HepG2 (cell line): ENCODE results near the gene CNNM3. TPM values are rescaled to one million over a fixed set of nuclear protein-coding genes. Genes with fewer than 3 reads are reported as not detected.

Source experiments
- ATAC-seq: fragments of 200-7000 bp; cut with Tn5 transposase; 3 replicates; pipeline ENCODE4 v1.9.1; 2020; ENCODE audit warnings: mild to moderate bottlenecking, moderate library complexity
- BruUV-seq: library from RNA; stranded (reverse); fragments of 400-500 nt; replicated peaks from 2 replicates; lab custom pipeline; 2021; lab: Mats Ljungman, UMichigan
- CTCF ChIA-PET: fragments of 300-600 bp; formaldehyde crosslinking; extraction: SDS; loops from one replicate; lab custom pipeline; 2021; ENCODE audit warnings: low total read pairs, inconsistent platforms, low intra/inter-chr PET ratio; lab: Yijun Ruan, JAX
- POLR2A ChIA-PET: fragments of 350-600 bp; sonication (Branson Sonifier 250); formaldehyde crosslinking; loops from one replicate; lab custom pipeline; 2020; ENCODE audit warnings: antibody characterized with exemption, inconsistent platforms; lab: Yijun Ruan, JAX
- DNase-seq: peaks from one replicate; pipeline ENCODE4 v3.0.0-alpha.2; 2015; ENCODE audit warnings: low spot score
- FAIRE-seq: peaks from 3 replicates; lab custom pipeline; 2011; peaks lifted over from hg19 to GRCh38; lab: Jason Lieb, UNC
- H2AFZ ChIP-seq: one replicate; pipeline ENCODE4 v1.6.1; 2011; ENCODE audit warnings: low read length, inconsistent platforms
- H3K27ac ChIP-seq: fragments of 300-600 bp; 3 replicates; pipeline ENCODE4 v1.8.0; 2011; ENCODE audit warnings: mixed run types, mild to moderate bottlenecking, mixed read lengths, low read length, inconsistent platforms; ENCODE audit not compliant: insufficient read depth; ENCODE audit errors: extremely low read length
- H3K27me3 ChIP-seq, 2 experiments: fragments of 200-600 bp in 1 of 2; 2 replicates in 1 of 2; 3 replicates in 1 of 2; pipeline versions ENCODE4 v1.6.0 to v1.8.0; 2011; ENCODE audit warnings: low read length in 2 of 2, mild to moderate bottlenecking in 2 of 2, moderate library complexity in 2 of 2, inconsistent platforms in 1 of 2; ENCODE audit not compliant: insufficient read depth in 2 of 2, control insufficient read depth in 1 of 2
- H3K36me3 ChIP-seq, 2 experiments: fragments of 200-600 bp in 1 of 2; replicated peaks in 1 of 2; 2 replicates in 1 of 2; 3 replicates in 1 of 2; pipeline versions ENCODE4 v1.5.1 to v1.8.0; 2011; ENCODE audit warnings: low read length in 2 of 2, inconsistent platforms in 1 of 2; ENCODE audit not compliant: insufficient read depth in 2 of 2, control insufficient read depth in 1 of 2
- H3K4me1 ChIP-seq: 2 replicates; pipeline ENCODE4 v1.5.1; 2012; ENCODE audit warnings: low read length, inconsistent platforms; ENCODE audit not compliant: insufficient read depth
- H3K4me2 ChIP-seq: 2 replicates; pipeline ENCODE4 v1.6.0; 2011; ENCODE audit warnings: low read depth, low read length, inconsistent platforms
- H3K4me3 ChIP-seq, 3 experiments: fragments of 200-600 bp in 1 of 3; sonication (generic), shearing (Covaris generic) in 1 of 3; replicated peaks in 1 of 3; 2 replicates each; pipeline ENCODE4 v1.5.1; 2011 to 2016; ENCODE audit warnings: low read length in 3 of 3, inconsistent platforms in 2 of 3, low read depth in 2 of 3, mild to moderate bottlenecking in 2 of 3, control low read depth in 1 of 3, mixed read lengths in 1 of 3; ENCODE audit not compliant: insufficient read depth in 1 of 3
- H3K79me2 ChIP-seq: one replicate; pipeline ENCODE4 v1.6.1; 2011; ENCODE audit warnings: low read length, inconsistent platforms; ENCODE audit not compliant: insufficient read depth
- H3K9ac ChIP-seq: 2 replicates; pipeline ENCODE4 v1.6.0; 2011; ENCODE audit warnings: mild to moderate bottlenecking, low read depth, low read length, inconsistent platforms; ENCODE audit not compliant: insufficient read depth
- H3K9me3 ChIP-seq: 2 replicates; pipeline ENCODE4 v1.5.1; 2012; ENCODE audit warnings: mild to moderate bottlenecking, low read length
- H4K20me1 ChIP-seq: 2 replicates; pipeline ENCODE4 v1.6.0; 2011; ENCODE audit warnings: inconsistent platforms, mild to moderate bottlenecking, low read length, moderate library complexity; ENCODE audit not compliant: insufficient read depth
- AHR ChIP-seq: IDR thresholded peaks from 2 replicates; pipeline ENCODE4 v1.6.1; 2018; ENCODE audit warnings: missing genetic modification reagents, missing compliant biosample characterization
- BCL6 ChIP-seq: IDR thresholded peaks from 2 replicates; pipeline ENCODE4 v1.6.1; 2016; ENCODE audit warnings: missing genetic modification reagents, missing compliant biosample characterization
- FOXA1 ChIP-seq, 2 experiments: fragments of 450-650 bp in 1 of 2; sonication (generic) in 1 of 2; formaldehyde crosslinking in 1 of 2; IDR thresholded peaks; 2 replicates each; pipeline versions ENCODE4 v1.4.0 to v1.6.1; 2016 to 2020; ENCODE audit warnings: missing genetic modification reagents in 1 of 2
- MIER3 ChIP-seq: IDR thresholded peaks from 2 replicates; pipeline ENCODE4 v1.6.1; 2016; ENCODE audit warnings: missing compliant biosample characterization, borderline replicate concordance
- MYC ChIP-seq: sonication (generic); formaldehyde crosslinking; IDR thresholded peaks from 2 replicates; pipeline ENCODE4 v1.9.0; 2021; ENCODE audit warnings: missing genetic modification reagents, borderline replicate concordance
- NR1H2 ChIP-seq: sonication (generic); formaldehyde crosslinking; IDR thresholded peaks from 2 replicates; pipeline ENCODE4 v1.8.1; 2022; ENCODE audit warnings: low read depth, missing genetic modification reagents, borderline replicate concordance
- RELA ChIP-seq: sonication (generic); formaldehyde crosslinking; IDR thresholded peaks from 2 replicates; pipeline ENCODE4 v1.4.0; 2020; ENCODE audit warnings: missing genetic modification reagents
- SMAD3 ChIP-seq: sonication (generic); formaldehyde crosslinking; IDR thresholded peaks from 2 replicates; pipeline ENCODE4 v1.4.0; 2020; ENCODE audit warnings: missing genetic modification reagents
- XRCC5 ChIP-seq: fragments of 200-400 bp; formaldehyde crosslinking; optimal IDR thresholded peaks from 2 replicates; pipeline ENCODE3; 2017; ENCODE audit warnings: mild to moderate bottlenecking, low read length
- ZBTB38 ChIP-seq: sonication (generic); formaldehyde crosslinking; IDR thresholded peaks from 2 replicates; pipeline ENCODE4 v1.5.1; 2020; ENCODE audit warnings: mild to moderate bottlenecking, missing genetic modification reagents
- ZNF263 ChIP-seq: sonication (generic); formaldehyde crosslinking; IDR thresholded peaks from 2 replicates; pipeline ENCODE4 v1.4.0; 2020; ENCODE audit warnings: missing genetic modification reagents
- ZNF30 ChIP-seq: sonication (generic); formaldehyde crosslinking; IDR thresholded peaks from 2 replicates; pipeline ENCODE4 v1.5.0; 2020; ENCODE audit warnings: mild to moderate bottlenecking, missing genetic modification reagents
- ZNF343 ChIP-seq: sonication (generic); formaldehyde crosslinking; IDR thresholded peaks from 2 replicates; pipeline ENCODE4 v1.4.0; 2020; ENCODE audit warnings: mild to moderate bottlenecking, missing genetic modification reagents
- ZNF451 ChIP-seq: sonication (generic); formaldehyde crosslinking; IDR thresholded peaks from 2 replicates; pipeline ENCODE4 v1.5.0; 2020; ENCODE audit warnings: mild to moderate bottlenecking, missing genetic modification reagents
- ZSCAN20 ChIP-seq: sonication (generic); formaldehyde crosslinking; IDR thresholded peaks from 2 replicates; pipeline ENCODE4 v1.4.0; 2020; ENCODE audit warnings: missing genetic modification reagents, mild to moderate bottlenecking, borderline replicate concordance
- ZSCAN21 ChIP-seq: sonication (generic); formaldehyde crosslinking; IDR thresholded peaks from 2 replicates; pipeline ENCODE4 v1.8.0; 2022; ENCODE audit warnings: mild to moderate bottlenecking, missing genetic modification reagents, moderate library complexity, borderline replicate concordance
- WGBS: methylation state at CpG from one replicate; pipeline ENCODE4 v1.1.6; 2017; ENCODE audit warnings: low lambda C conversion rate; 5-methylcytosine and 5-hydroxymethylcytosine counted together
- in situ Hi-C: cut with HindIII; loops from 2 replicates; pipeline ENCODE4 v1.10.0; 2017; ENCODE audit warnings: low pct_unique_long_range_greater_than_20kb; ENCODE audit not compliant: extremely low pct_ligation_motif_present
- intact Hi-C: fragments of 100-400 bp; cut with micrococcal nuclease; formaldehyde crosslinking; loops from one replicate; pipeline ENCODE4 v1.10.0; 2022; ENCODE audit not compliant: unreplicated experiment
- polyA plus RNA-seq, 8 experiments: library from polyadenylated mRNA; depleted of rRNA in 3 of 8; stranded (reverse) in 7 of 8; unstranded in 1 of 8; fragments of >200 nt; fragmentation: Illumina TruSeq in 4 of 8; extraction: Trizol in 4 of 8; gene quantifications; 2 replicates each; pipeline versions ENCODE4 v1.2.1 to v1.2.3, GENCODE V29; 2011 to 2016; ENCODE audit warnings: low read depth in 4 of 8, missing spikeins in 1 of 8, mixed read lengths in 1 of 8; ENCODE audit not compliant: insufficient read depth in 1 of 8
- total RNA-seq, 5 experiments: library from RNA; depleted of rRNA; stranded (reverse); fragments of >200 nt; fragmentation: Illumina TruSeq; extraction: Trizol; gene quantifications; 2 replicates each; pipeline ENCODE4 v1.2.3, GENCODE V29; 2016; ENCODE audit warnings: low read depth in 1 of 5
- TF ChIP-seq, protein P1 (sequence below): sonication (generic); formaldehyde crosslinking; IDR thresholded peaks from 2 replicates; pipeline ENCODE4 v1.4.0; 2020; ENCODE audit warnings: missing genetic modification reagents
- TF ChIP-seq, protein P2 (sequence below): sonication (generic); formaldehyde crosslinking; IDR thresholded peaks from 2 replicates; pipeline ENCODE4 v1.4.0; 2020; ENCODE audit warnings: mild to moderate bottlenecking, missing genetic modification reagents
- TF ChIP-seq, protein P3 (sequence below): sonication (generic); formaldehyde crosslinking; conservative IDR thresholded peaks from 2 replicates; pipeline ENCODE4 v1.8.0; 2022; ENCODE audit warnings: low read depth, missing genetic modification reagents

Gene CNNM3
- total and polyA plus RNA-seq, 2 of the 13 experiments (the other 11 are each of a cell fraction or from before 2014, with no cell fraction given): 21.2 to 27.9 TPM

DNA sequence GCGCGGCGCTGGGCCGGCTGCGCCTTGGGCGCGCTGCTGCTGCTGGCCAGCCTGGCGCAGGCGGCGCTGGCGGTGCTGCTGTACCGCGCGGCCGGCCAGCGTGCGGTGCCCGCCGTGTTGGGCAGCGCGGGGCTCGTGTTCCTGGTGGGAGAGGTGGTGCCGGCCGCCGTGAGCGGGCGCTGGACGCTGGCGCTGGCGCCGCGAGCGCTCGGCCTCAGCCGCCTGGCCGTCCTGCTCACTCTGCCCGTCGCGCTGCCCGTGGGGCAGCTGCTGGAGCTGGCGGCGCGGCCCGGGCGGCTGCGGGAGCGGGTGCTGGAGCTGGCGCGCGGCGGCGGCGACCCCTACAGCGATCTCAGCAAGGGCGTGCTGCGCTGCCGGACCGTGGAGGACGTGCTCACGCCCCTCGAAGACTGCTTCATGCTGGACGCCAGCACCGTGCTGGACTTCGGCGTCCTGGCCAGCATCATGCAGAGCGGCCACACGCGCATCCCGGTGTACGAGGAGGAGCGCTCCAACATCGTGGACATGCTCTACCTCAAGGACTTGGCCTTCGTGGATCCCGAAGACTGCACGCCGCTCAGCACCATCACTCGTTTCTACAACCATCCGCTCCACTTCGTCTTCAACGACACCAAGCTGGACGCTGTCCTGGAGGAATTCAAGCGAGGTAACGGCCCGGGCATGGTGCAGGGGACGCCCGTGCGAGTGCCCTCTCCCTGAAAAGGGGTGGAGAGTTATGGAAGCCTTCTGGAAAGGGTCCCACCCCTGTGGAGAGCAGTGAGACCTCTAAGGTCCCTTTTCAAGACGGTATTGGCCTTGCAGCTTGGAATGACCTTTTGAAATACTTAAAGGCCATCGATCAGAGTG, 1.0 kb downstream of the CNNM3 start:
- peaks cover 70% of the 10 kb centered on the region for H3K4me1 ChIP-seq
- peak overlapping the region; percentile 67 to 91 (median 87) for H3K4me3 ChIP-seq
- H3K79me2 ChIP-seq: peaks cover 59% of the 10 kb centered on the region
- ChIA-PET POLR2A (interaction anchor here (0.8 to 7.4 kb wide), 20 partner anchors 11 to 280 kb away, joined by 3 to 99 read pairs (median 4); partner anchors contain the start of genes ANKRD39, CNNM4 and SEMA4C), CTCF (no interaction called here)
- intact Hi-C loops (loop anchor here (5.0 kb wide), 3 partner anchors 55 to 215 kb away; partner anchors contain the start of genes CNNM4 and KANSL3), in situ Hi-C loops (no loop called here)
- ATAC-seq (peak; percentile 12), DNase-seq (peak; percentile 16), FAIRE-seq (no peak)
- peaks cover 3 to 17% of the 10 kb centered on the region in 2 experiments; a peak in 4 of 5 replicates for H3K36me3 ChIP-seq
- under 1% methylated on average over 48 of the region's 89 CpGs for WGBS
- no peak overlapping the region for H2AFZ ChIP-seq
- no peaks in the 10 kb centered on the region; a peak in 1 of 5 replicates for H3K27me3 ChIP-seq
- peak overlapping the region; percentile 100 for H3K4me2 ChIP-seq
- H4K20me1 ChIP-seq: peaks cover 43% of the 10 kb centered on the region
- H3K27ac ChIP-seq: peak overlapping the region; percentile 83
- peak overlapping the region; percentile 87 for H3K9ac ChIP-seq
- BruUV-seq: no TSS peak
- H3K9me3 ChIP-seq: no peaks in the 10 kb centered on the region
- TF ChIP-seq BCL6 (CRISPR knock-in tag) (0 out of 2 replicates have a peak, but pooled peaks have one; percentile 15), ZSCAN21 (CRISPR knock-in tag) (peak; percentile 47; the same call in 1 of the 2 replicates), MYC (CRISPR knock-in tag) (no peak; the same call in 1 of the 2 replicates), ZNF263 (CRISPR knock-in tag) (peak; percentile 62), ZNF30 (CRISPR knock-in tag) (no peak), RELA (CRISPR knock-in tag) (peak; percentile 61; the same call in 1 of the 2 replicates), ZBTB38 (CRISPR knock-in tag) (peak; percentile 60; the same call in 1 of the 2 replicates), ZSCAN20 (CRISPR knock-in tag) (no peak), FOXA1 (IDR thresholded peaks at IDR 0.05) (no peak), FOXA1 (CRISPR knock-in tag; IDR thresholded peaks at IDR 0.05) (0 out of 2 replicates have a peak, but pooled peaks have one; percentile 11), XRCC5 (no peak), ZNF343 (CRISPR knock-in tag) (peak; percentile 51; the same call in 1 of the 2 replicates), ZNF451 (CRISPR knock-in tag) (0 out of 2 replicates have a peak, but pooled peaks have one; percentile 79), NR1H2 (CRISPR knock-in tag) (no peak), AHR (CRISPR knock-in tag) (peak; percentile 70; the same call in 1 of the 2 replicates), SMAD3 (CRISPR knock-in tag) (no peak), MIER3 (CRISPR knock-in tag) (0 out of 2 replicates have a peak, but pooled peaks have one; percentile 19)
- TF ChIP-seq, protein P1, sequence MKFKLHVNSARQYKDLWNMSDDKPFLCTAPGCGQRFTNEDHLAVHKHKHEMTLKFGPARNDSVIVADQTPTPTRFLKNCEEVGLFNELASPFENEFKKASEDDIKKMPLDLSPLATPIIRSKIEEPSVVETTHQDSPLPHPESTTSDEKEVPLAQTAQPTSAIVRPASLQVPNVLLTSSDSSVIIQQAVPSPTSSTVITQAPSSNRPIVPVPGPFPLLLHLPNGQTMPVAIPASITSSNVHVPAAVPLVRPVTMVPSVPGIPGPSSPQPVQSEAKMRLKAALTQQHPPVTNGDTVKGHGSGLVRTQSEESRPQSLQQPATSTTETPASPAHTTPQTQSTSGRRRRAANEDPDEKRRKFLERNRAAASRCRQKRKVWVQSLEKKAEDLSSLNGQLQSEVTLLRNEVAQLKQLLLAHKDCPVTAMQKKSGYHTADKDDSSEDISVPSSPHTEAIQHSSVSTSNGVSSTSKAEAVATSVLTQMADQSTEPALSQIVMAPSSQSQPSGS (CRISPR knock-in tag): no peak
- TF ChIP-seq, protein P2, sequence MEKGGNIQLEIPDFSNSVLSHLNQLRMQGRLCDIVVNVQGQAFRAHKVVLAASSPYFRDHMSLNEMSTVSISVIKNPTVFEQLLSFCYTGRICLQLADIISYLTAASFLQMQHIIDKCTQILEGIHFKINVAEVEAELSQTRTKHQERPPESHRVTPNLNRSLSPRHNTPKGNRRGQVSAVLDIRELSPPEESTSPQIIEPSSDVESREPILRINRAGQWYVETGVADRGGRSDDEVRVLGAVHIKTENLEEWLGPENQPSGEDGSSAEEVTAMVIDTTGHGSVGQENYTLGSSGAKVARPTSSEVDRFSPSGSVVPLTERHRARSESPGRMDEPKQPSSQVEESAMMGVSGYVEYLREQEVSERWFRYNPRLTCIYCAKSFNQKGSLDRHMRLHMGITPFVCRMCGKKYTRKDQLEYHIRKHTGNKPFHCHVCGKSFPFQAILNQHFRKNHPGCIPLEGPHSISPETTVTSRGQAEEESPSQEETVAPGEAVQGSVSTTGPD (CRISPR knock-in tag): no peak
- TF ChIP-seq, protein P3, sequence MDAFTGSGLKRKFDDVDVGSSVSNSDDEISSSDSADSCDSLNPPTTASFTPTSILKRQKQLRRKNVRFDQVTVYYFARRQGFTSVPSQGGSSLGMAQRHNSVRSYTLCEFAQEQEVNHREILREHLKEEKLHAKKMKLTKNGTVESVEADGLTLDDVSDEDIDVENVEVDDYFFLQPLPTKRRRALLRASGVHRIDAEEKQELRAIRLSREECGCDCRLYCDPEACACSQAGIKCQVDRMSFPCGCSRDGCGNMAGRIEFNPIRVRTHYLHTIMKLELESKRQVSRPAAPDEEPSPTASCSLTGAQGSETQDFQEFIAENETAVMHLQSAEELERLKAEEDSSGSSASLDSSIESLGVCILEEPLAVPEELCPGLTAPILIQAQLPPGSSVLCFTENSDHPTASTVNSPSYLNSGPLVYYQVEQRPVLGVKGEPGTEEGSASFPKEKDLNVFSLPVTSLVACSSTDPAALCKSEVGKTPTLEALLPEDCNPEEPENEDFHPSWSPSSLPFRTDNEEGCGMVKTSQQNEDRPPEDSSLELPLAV: 0 out of 2 replicates have a peak, but pooled peaks have one; percentile 61
